ENCODE data around the gene NECTIN4.
A peak's percentile ranks its signal among the peaks of the same experiment; 100 is the strongest.

Gene NECTIN4

GRCh38 chr1:161089251-161089924 is at the start of gene NECTIN4:
Gene NECTIN4 (minus strand): TSS chr1:161089558. CDS start chr1:161089296, 262 bp downstream.
- Histone ChIP-seq H3K27me3 (ENCODE audit: insufficient read depth, low read length) (no peaks in the 10 kb centered on the region), H3K4me3 (ENCODE audit: low read depth, low read length) (no peak within 1 kb of the TSS), H2AFZ (ENCODE audit: low read length, unreplicated experiment) (no peak within 1 kb of the TSS), H3K4me1 (ENCODE audit: control insufficient read depth, insufficient read depth, low read length, unreplicated experiment) (peaks cover 31% of the 10 kb centered on the region), H3K79me2 (ENCODE audit: control insufficient read depth, insufficient read depth, low read length, unreplicated experiment) (no peaks in the 10 kb centered on the region), H3K27ac (ENCODE audit: low read depth, low read length) (no peak within 1 kb of the TSS), H3K36me3 (ENCODE audit: insufficient read depth, low read length) (no peaks in the 10 kb centered on the region)

- Histone ChIP-seq H3K27ac (ENCODE audit: low read depth, low read length) (no peak overlapping the region), H3K4me1 (ENCODE audit: control insufficient read depth, insufficient read depth, low read length, unreplicated experiment) (no peaks in the 10 kb centered on the region), H3K4me3 (ENCODE audit: low read depth, low read length) (no peak overlapping the region), H2AFZ (ENCODE audit: low read length, unreplicated experiment) (no peak overlapping the region), H3K36me3 (ENCODE audit: insufficient read depth, low read length) (no peaks in the 10 kb centered on the region), H3K27me3 (ENCODE audit: insufficient read depth, low read length) (no peaks in the 10 kb centered on the region), H3K79me2 (ENCODE audit: control insufficient read depth, insufficient read depth, low read length, unreplicated experiment) (peaks cover 16% of the 10 kb centered on the region)
Observed at GRCh38 chr1:161138431-161138830, 49.1 kb upstream of the NECTIN4 start.

GRCh38 chr1:161137881-161138280 is 48.5 kb upstream of the NECTIN4 start:
- Histone ChIP-seq H3K36me3 (ENCODE audit: insufficient read depth, low read length) (no peaks in the 10 kb centered on the region), H3K27me3 (ENCODE audit: insufficient read depth, low read length) (no peaks in the 10 kb centered on the region), H3K27ac (ENCODE audit: low read depth, low read length) (no peak overlapping the region), H3K4me1 (ENCODE audit: control insufficient read depth, insufficient read depth, low read length, unreplicated experiment) (no peaks in the 10 kb centered on the region), H2AFZ (ENCODE audit: low read length, unreplicated experiment) (no peak overlapping the region), H3K79me2 (ENCODE audit: control insufficient read depth, insufficient read depth, low read length, unreplicated experiment) (peaks cover 19% of the 10 kb centered on the region), H3K4me3 (ENCODE audit: low read depth, low read length) (no peak overlapping the region)

GRCh38 chr1:161133220-161133740 is 43.9 kb upstream of the NECTIN4 start:
- Histone ChIP-seq H3K79me2 (ENCODE audit: control insufficient read depth, insufficient read depth, low read length, unreplicated experiment) (peaks cover 55% of the 10 kb centered on the region), H2AFZ (ENCODE audit: low read length, unreplicated experiment) (peak overlapping the region; percentile 72), H3K27ac (ENCODE audit: low read depth, low read length) (peak overlapping the region; percentile 89)

GRCh38 chr1:161132410-161133219 is 43.3 kb upstream of the NECTIN4 start, which contains the start of gene DEDD:
Gene DEDD (minus strand): TSS chr1:161132667. CDS start chr1:161124462, 8,205 bp downstream.
- H2AFZ ChIP-seq (ENCODE audit: low read length, unreplicated experiment), result peak within 1 kb of the TSS; percentile 73
- H3K27me3 ChIP-seq (ENCODE audit: insufficient read depth, low read length), result no peaks in the 10 kb centered on the region
- peaks cover 14% of the 10 kb centered on the region for H3K36me3 ChIP-seq (ENCODE audit: insufficient read depth, low read length)
- peak within 1 kb of the TSS; percentile 89 for H3K27ac ChIP-seq (ENCODE audit: low read depth, low read length)
- peak within 1 kb of the TSS; percentile 92 for H3K4me3 ChIP-seq (ENCODE audit: low read depth, low read length)
- H3K4me1 ChIP-seq (ENCODE audit: control insufficient read depth, insufficient read depth, low read length, unreplicated experiment), result peaks cover 14% of the 10 kb centered on the region
- H3K79me2 ChIP-seq (ENCODE audit: control insufficient read depth, insufficient read depth, low read length, unreplicated experiment), result peaks cover 61% of the 10 kb centered on the region

More at GRCh38 chr1:161133220-161133740, 43.9 kb upstream of the NECTIN4 start:
- H3K36me3 ChIP-seq (ENCODE audit: insufficient read depth, low read length), result peaks cover 9% of the 10 kb centered on the region
- H3K4me3 ChIP-seq (ENCODE audit: low read depth, low read length), result peak overlapping the region; percentile 92
- H3K4me1 ChIP-seq (ENCODE audit: control insufficient read depth, insufficient read depth, low read length, unreplicated experiment), result peaks cover 14% of the 10 kb centered on the region
- H3K27me3 ChIP-seq (ENCODE audit: insufficient read depth, low read length), result no peaks in the 10 kb centered on the region

- H3K36me3 ChIP-seq (ENCODE audit: insufficient read depth, low read length), result peaks cover 22% of the 10 kb centered on the region
- no peaks in the 10 kb centered on the region for H3K27me3 ChIP-seq (ENCODE audit: insufficient read depth, low read length)
- peaks cover 70% of the 10 kb centered on the region for H3K79me2 ChIP-seq (ENCODE audit: control insufficient read depth, insufficient read depth, low read length, unreplicated experiment)
- H3K4me1 ChIP-seq (ENCODE audit: control insufficient read depth, insufficient read depth, low read length, unreplicated experiment), result peaks cover 14% of the 10 kb centered on the region
- H2AFZ ChIP-seq (ENCODE audit: low read length, unreplicated experiment), result peak overlapping the region; percentile 73
- peak overlapping the region; percentile 89 for H3K27ac ChIP-seq (ENCODE audit: low read depth, low read length)
- peak overlapping the region; percentile 92 for H3K4me3 ChIP-seq (ENCODE audit: low read depth, low read length)
Observed at GRCh38 chr1:161131523-161132409, 42.4 kb upstream of the NECTIN4 start.

- H3K4me3 ChIP-seq (ENCODE audit: low read depth, low read length), result peak overlapping the region; percentile 92
- no peak overlapping the region for H3K27ac ChIP-seq (ENCODE audit: low read depth, low read length)
- H2AFZ ChIP-seq (ENCODE audit: low read length, unreplicated experiment), result no peak overlapping the region
- H3K36me3 ChIP-seq (ENCODE audit: insufficient read depth, low read length), result peaks cover 22% of the 10 kb centered on the region
- no peaks in the 10 kb centered on the region for H3K27me3 ChIP-seq (ENCODE audit: insufficient read depth, low read length)
- H3K4me1 ChIP-seq (ENCODE audit: control insufficient read depth, insufficient read depth, low read length, unreplicated experiment), result peaks cover 14% of the 10 kb centered on the region
- H3K79me2 ChIP-seq (ENCODE audit: control insufficient read depth, insufficient read depth, low read length, unreplicated experiment), result peaks cover 78% of the 10 kb centered on the region
Observed at GRCh38 chr1:161130266-161130665, 40.9 kb upstream of the NECTIN4 start.

- Histone ChIP-seq H3K27me3 (ENCODE audit: insufficient read depth, low read length) (no peaks in the 10 kb centered on the region), H3K4me3 (ENCODE audit: low read depth, low read length) (no peak overlapping the region), H2AFZ (ENCODE audit: low read length, unreplicated experiment) (no peak overlapping the region), H3K27ac (ENCODE audit: low read depth, low read length) (no peak overlapping the region), H3K79me2 (ENCODE audit: control insufficient read depth, insufficient read depth, low read length, unreplicated experiment) (peaks cover 70% of the 10 kb centered on the region), H3K36me3 (ENCODE audit: insufficient read depth, low read length) (peaks cover 22% of the 10 kb centered on the region), H3K4me1 (ENCODE audit: control insufficient read depth, insufficient read depth, low read length, unreplicated experiment) (peaks cover 14% of the 10 kb centered on the region)
Observed at GRCh38 chr1:161128591-161129420, 39.4 kb upstream of the NECTIN4 start.

- no peaks in the 10 kb centered on the region for H3K27me3 ChIP-seq (ENCODE audit: insufficient read depth, low read length)
- H2AFZ ChIP-seq (ENCODE audit: low read length, unreplicated experiment), result no peak overlapping the region
- H3K4me1 ChIP-seq (ENCODE audit: control insufficient read depth, insufficient read depth, low read length, unreplicated experiment), result peaks cover 14% of the 10 kb centered on the region
- no peak overlapping the region for H3K27ac ChIP-seq (ENCODE audit: low read depth, low read length)
- peaks cover 64% of the 10 kb centered on the region for H3K79me2 ChIP-seq (ENCODE audit: control insufficient read depth, insufficient read depth, low read length, unreplicated experiment)
- H3K4me3 ChIP-seq (ENCODE audit: low read depth, low read length), result no peak overlapping the region
- peaks cover 22% of the 10 kb centered on the region for H3K36me3 ChIP-seq (ENCODE audit: insufficient read depth, low read length)
Observed at GRCh38 chr1:161127649-161128048, 38.3 kb upstream of the NECTIN4 start.
